IMR-90 (cell line): ENCODE measurements around the gene ALK. TPM values are rescaled to one million over a fixed set of nuclear protein-coding genes. Genes with fewer than 3 reads are reported as not detected.

Experiments used
- ATAC-seq: fragments of 200-7000 bp; cut with Tn5 transposase; 2 replicates; pipeline ENCODE4 v1.9.1; 2020; ENCODE audit warnings: low read depth, mild to moderate bottlenecking, moderate library complexity
- BruUV-seq: library from RNA; stranded (reverse); fragments of 400-500 nt; replicated peaks from 2 replicates; lab custom pipeline; 2021; lab: Mats Ljungman, UMichigan
- CTCF ChIA-PET: fragments of 300-600 bp; formaldehyde crosslinking; extraction: SDS; loops from one replicate; lab custom pipeline; 2021; ENCODE audit warnings: antibody characterized with exemption; lab: Yijun Ruan, JAX
- POLR2A ChIA-PET: fragments of 300-600 bp; sonication (Branson Sonifier 250); formaldehyde crosslinking; loops from one replicate; lab custom pipeline; 2022; ENCODE audit warnings: antibody characterized with exemption; ENCODE audit not compliant: unreplicated experiment; lab: Charles Lee
- DNase-seq: peaks from one replicate; pipeline ENCODE4 v3.0.0; 2013
- H2AFZ ChIP-seq: replicated peaks from 2 replicates; pipeline ENCODE3; 2013; ENCODE audit warnings: low read length, mild to moderate bottlenecking; ENCODE audit not compliant: poor library complexity
- H2AK5ac ChIP-seq: 2 replicates; pipeline ENCODE4 v1.6.1; 2013; ENCODE audit warnings: low read depth, low read length, inconsistent platforms
- H2AK9ac ChIP-seq: replicated peaks from 2 replicates; pipeline ENCODE3; 2013; ENCODE audit warnings: mild to moderate bottlenecking, low read depth, low read length, moderate library complexity; ENCODE audit not compliant: poor library complexity
- H2BK120ac ChIP-seq: 2 replicates; pipeline ENCODE4 v1.6.1; 2013; ENCODE audit warnings: low read depth, low read length, inconsistent platforms
- H2BK15ac ChIP-seq: 3 replicates; pipeline ENCODE4 v1.6.1; 2013; ENCODE audit warnings: low read depth, low read length, inconsistent platforms
- H2BK20ac ChIP-seq: 2 replicates; pipeline ENCODE4 v1.6.1; 2013; ENCODE audit warnings: low read depth, mild to moderate bottlenecking, inconsistent platforms, low read length, moderate library complexity
- H2BK5ac ChIP-seq: 2 replicates; pipeline ENCODE4 v1.6.1; 2013; ENCODE audit warnings: mild to moderate bottlenecking, low read depth, low read length, inconsistent platforms; ENCODE audit not compliant: poor library complexity, severe bottlenecking
- H3K14ac ChIP-seq: replicated peaks from 2 replicates; pipeline ENCODE4 v1.6.1; 2013; ENCODE audit warnings: low read depth, low read length, inconsistent platforms
- H3K18ac ChIP-seq: 2 replicates; pipeline ENCODE4 v1.6.1; 2013; ENCODE audit warnings: low read depth, low read length, control low read depth
- H3K23ac ChIP-seq: 2 replicates; pipeline ENCODE4 v1.6.1; 2013; ENCODE audit warnings: low read depth, low read length, inconsistent platforms
- H3K27ac ChIP-seq: 2 replicates; pipeline ENCODE4 v1.5.1; 2013; ENCODE audit warnings: mild to moderate bottlenecking, control low read depth, low read length; ENCODE audit not compliant: insufficient read depth
- H3K27me3 ChIP-seq: 2 replicates; pipeline ENCODE4 v1.6.1; 2013; ENCODE audit warnings: low read length; ENCODE audit not compliant: control insufficient read depth, insufficient read depth
- H3K36me3 ChIP-seq: 2 replicates; pipeline ENCODE4 v1.6.1; 2013; ENCODE audit warnings: low read length, mixed read lengths; ENCODE audit not compliant: control insufficient read depth, insufficient read depth
- H3K4ac ChIP-seq: 2 replicates; pipeline ENCODE4 v1.6.1; 2013; ENCODE audit warnings: low read depth, low read length, inconsistent platforms
- H3K4me1 ChIP-seq: 2 replicates; pipeline ENCODE4 v1.6.1; 2013; ENCODE audit warnings: low read length, mixed read lengths; ENCODE audit not compliant: control insufficient read depth, insufficient read depth
- H3K4me2 ChIP-seq: 2 replicates; pipeline ENCODE4 v1.6.1; 2013; ENCODE audit warnings: low read depth, mild to moderate bottlenecking, control low read depth, low read length, moderate library complexity
- H3K4me3 ChIP-seq: 2 replicates; pipeline ENCODE4 v1.5.1; 2013; ENCODE audit warnings: low read depth, mild to moderate bottlenecking, control low read depth, low read length, moderate library complexity; ENCODE audit not compliant: insufficient read depth
- H3K56ac ChIP-seq: 2 replicates; pipeline ENCODE4 v1.6.1; 2013; ENCODE audit warnings: low read length, inconsistent platforms; ENCODE audit not compliant: insufficient read depth; ENCODE audit errors: extremely low read depth
- H3K79me1 ChIP-seq, 2 experiments: 2 replicates each; pipeline ENCODE4 v1.6.1; 2013; ENCODE audit warnings: low read length in 2 of 2, inconsistent platforms in 1 of 2, low read depth in 1 of 2
- H3K9ac ChIP-seq: 2 replicates; pipeline ENCODE4 v1.6.1; 2013; ENCODE audit warnings: low read depth, low read length, control low read depth
- H3K9me1 ChIP-seq: 2 replicates; pipeline ENCODE4 v1.6.1; 2013; ENCODE audit warnings: low read length, inconsistent platforms; ENCODE audit not compliant: insufficient read depth
- H3K9me3 ChIP-seq: 2 replicates; pipeline ENCODE4 v1.6.1; 2013; ENCODE audit warnings: low read length; ENCODE audit not compliant: control insufficient read depth, insufficient read depth
- H4K20me1 ChIP-seq: 2 replicates; pipeline ENCODE4 v1.6.1; 2013; ENCODE audit warnings: low read length, inconsistent platforms; ENCODE audit not compliant: insufficient read depth
- H4K5ac ChIP-seq: 2 replicates; pipeline ENCODE4 v1.6.1; 2013; ENCODE audit warnings: mild to moderate bottlenecking, low read depth, low read length, control low read depth
- H4K8ac ChIP-seq, 2 experiments: 2 replicates each; pipeline ENCODE4 v1.6.1; 2013; ENCODE audit warnings: low read depth in 2 of 2, low read length in 2 of 2, control low read depth in 1 of 2, inconsistent platforms in 1 of 2
- H4K91ac ChIP-seq: 2 replicates; pipeline ENCODE4 v1.6.1; 2013; ENCODE audit warnings: low read depth, low read length, inconsistent platforms; ENCODE audit not compliant: insufficient read depth
- BHLHE40 ChIP-seq: fragments of 150-350 bp; IDR thresholded peaks from 2 replicates; pipeline ENCODE4 v1.6.1; 2016; ENCODE audit warnings: mild to moderate bottlenecking, low read depth, low read length
- CEBPB ChIP-seq: IDR thresholded peaks from 2 replicates; pipeline ENCODE4 v1.6.1; 2012; ENCODE audit warnings: low read depth, low read length, improper control_type of control experiment
- CHD1 ChIP-seq: IDR thresholded peaks from 2 replicates; pipeline ENCODE4 v1.6.1; 2012; ENCODE audit warnings: low read depth, low read length, improper control_type of control experiment
- FOS ChIP-seq: fragments of 150-350 bp; IDR thresholded peaks from 2 replicates; pipeline ENCODE4 v1.6.1; 2016; ENCODE audit warnings: low read depth, low read length
- MAFK ChIP-seq: IDR thresholded peaks from 2 replicates; pipeline ENCODE4 v1.6.1; 2012; ENCODE audit warnings: low read depth, low read length, improper control_type of control experiment
- MAZ ChIP-seq: IDR thresholded peaks from 2 replicates; pipeline ENCODE4 v1.6.1; 2012; ENCODE audit warnings: low read depth, mild to moderate bottlenecking, low read length, improper control_type of control experiment, moderate library complexity, borderline replicate concordance
- MXI1 ChIP-seq: IDR thresholded peaks from 2 replicates; pipeline ENCODE4 v1.6.1; 2012; ENCODE audit warnings: low read depth, mild to moderate bottlenecking, low read length, moderate library complexity, borderline replicate concordance
- NFE2L2 ChIP-seq: fragments of 150-350 bp; IDR thresholded peaks from 2 replicates; pipeline ENCODE4 v1.6.1; 2016; ENCODE audit warnings: low read depth, mild to moderate bottlenecking, low read length
- POLR2A ChIP-seq: IDR thresholded peaks from 2 replicates; pipeline ENCODE4 v1.6.1; 2012; ENCODE audit warnings: mild to moderate bottlenecking, low read depth, low read length
- RAD21 ChIP-seq: IDR thresholded peaks from 2 replicates; pipeline ENCODE4 v1.6.1; 2012; ENCODE audit warnings: low read length, improper control_type of control experiment
- RCOR1 ChIP-seq: IDR thresholded peaks from 2 replicates; pipeline ENCODE4 v1.6.1; 2012; ENCODE audit warnings: mild to moderate bottlenecking, low read length, improper control_type of control experiment; ENCODE audit not compliant: insufficient replicate concordance
- RFX5 ChIP-seq: IDR thresholded peaks from 2 replicates; pipeline ENCODE4 v1.8.0; 2012; ENCODE audit warnings: low read depth, mild to moderate bottlenecking, low read length, moderate library complexity
- SMC3 ChIP-seq: fragments of 150-350 bp; IDR thresholded peaks from 2 replicates; pipeline ENCODE4 v1.6.1; 2016; ENCODE audit warnings: low read depth, mild to moderate bottlenecking, antibody characterized with exemption, low read length, moderate library complexity
- USF2 ChIP-seq: fragments of 150-350 bp; IDR thresholded peaks from 2 replicates; pipeline ENCODE4 v1.6.1; 2017; ENCODE audit warnings: mild to moderate bottlenecking, antibody characterized with exemption, low read length, low read depth
- WGBS, 2 experiments: methylation state at CpG; one replicate each; pipeline versions ENCODE4 v1.1.5 to v1.1.7; 2013; ENCODE audit warnings: missing lambda C conversion rate in 2 of 2; ENCODE audit not compliant: insufficient read length in 1 of 2; ENCODE audit errors: extremely low coverage in 2 of 2; 5-methylcytosine and 5-hydroxymethylcytosine counted together
- dilution Hi-C: fragments of 300-500 bp; cut with HindIII; formaldehyde crosslinking; loops from one replicate; pipeline ENCODE4 v1.14.3; 2018; ENCODE audit warnings: low sequenced_read_pairs; ENCODE audit not compliant: unreplicated experiment
- in situ Hi-C: fragments of 300-500 bp; cut with MboI; formaldehyde crosslinking; loops from 3 replicates; pipeline ENCODE4 v1.14.3; 2019; ENCODE audit warnings: low sequenced_read_pairs, inconsistent platforms, mixed read lengths
- intact Hi-C: fragments of 100-400 bp; cut with micrococcal nuclease; formaldehyde crosslinking; loops from 2 replicates; pipeline ENCODE4 v1.10.0; 2022
- polyA plus RNA-seq, 3 experiments: library from polyadenylated mRNA; depleted of rRNA; stranded (reverse); fragments of >200 nt; gene quantifications; 2 replicates each; pipeline ENCODE4 v1.2.3, GENCODE V29; 2012; ENCODE audit warnings: low replicate concordance in 1 of 3
- total RNA-seq: library from RNA; depleted of rRNA; stranded (reverse); fragments of >200 nt; gene quantifications from 2 replicates; pipeline ENCODE4 v1.2.3, GENCODE V29; 2012
- TF ChIP-seq, protein P1 (sequence below): conservative IDR thresholded peaks from 2 replicates; pipeline ENCODE4 v1.5.1; 2012; ENCODE audit warnings: mild to moderate bottlenecking, low read depth, low read length, improper control_type of control experiment
- TF ChIP-seq, protein P2 (sequence below): fragments of 150-350 bp; IDR thresholded peaks from 2 replicates; pipeline ENCODE4 v1.6.1; 2016; ENCODE audit warnings: low read depth, mild to moderate bottlenecking, low read length, moderate library complexity, borderline replicate concordance

ALK gene
- total and polyA plus RNA-seq, 2 of the 4 experiments (the other 2 are of a cell fraction): not detected

DNA sequence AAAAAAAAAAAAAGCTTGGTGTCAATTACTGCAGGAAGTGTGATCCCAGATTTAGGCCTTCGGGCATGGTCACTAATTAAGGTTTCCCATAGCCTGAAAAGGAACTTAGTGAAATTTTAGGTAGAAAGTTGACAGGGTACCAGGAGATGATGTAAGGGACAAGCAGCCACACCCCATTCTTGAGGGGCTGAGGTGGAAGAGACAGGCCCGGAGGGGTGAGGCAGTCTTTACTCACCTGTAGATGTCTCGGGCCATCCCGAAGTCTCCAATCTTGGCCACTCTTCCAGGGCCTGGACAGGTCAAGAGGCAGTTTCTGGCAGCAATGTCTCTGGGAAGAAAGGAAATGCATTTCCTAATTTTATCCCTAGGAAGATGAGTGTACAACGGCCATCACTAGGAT, 711.8 kb downstream of the ALK start:
- no peak overlapping the region for H3K27ac ChIP-seq
- H2BK120ac ChIP-seq: no peak overlapping the region
- no peak for DNase-seq
- no peak overlapping the region for H4K5ac ChIP-seq
- H3K18ac ChIP-seq: no peak overlapping the region
- H3K9me3 ChIP-seq: no peaks in the 10 kb centered on the region
- no peak overlapping the region for H3K4me2 ChIP-seq
- WGBS, 2 experiments: no CpG with 5 or more reads among the region's 5 CpGs
- no peak overlapping the region for H3K4ac ChIP-seq
- no TSS peak for BruUV-seq
- no peaks in the 10 kb centered on the region for H3K79me1 ChIP-seq
- H3K9ac ChIP-seq: no peak overlapping the region
- in situ Hi-C loops: no loop called here
- ATAC-seq: no peak
- ChIA-PET POLR2A (no interaction called here), CTCF (no interaction called here)
- H3K23ac ChIP-seq: no peak overlapping the region
- no peaks in the 10 kb centered on the region for H3K27me3 ChIP-seq
- H3K9me1 ChIP-seq: peaks cover 6% of the 10 kb centered on the region; the same call in 1 of the 2 replicates
- TF ChIP-seq SMC3: no peak
- no peak for TF ChIP-seq POLR2A
- no peak for TF ChIP-seq BHLHE40
- no peak for TF ChIP-seq CHD1
- TF ChIP-seq MXI1: no peak
- TF ChIP-seq MAZ: no peak
- no peak for TF ChIP-seq FOS
- no peak for TF ChIP-seq CEBPB
- no peak for TF ChIP-seq MAFK
- no peak for TF ChIP-seq RCOR1
- no peak for TF ChIP-seq RFX5
- TF ChIP-seq USF2: no peak
- TF ChIP-seq, protein P1, sequence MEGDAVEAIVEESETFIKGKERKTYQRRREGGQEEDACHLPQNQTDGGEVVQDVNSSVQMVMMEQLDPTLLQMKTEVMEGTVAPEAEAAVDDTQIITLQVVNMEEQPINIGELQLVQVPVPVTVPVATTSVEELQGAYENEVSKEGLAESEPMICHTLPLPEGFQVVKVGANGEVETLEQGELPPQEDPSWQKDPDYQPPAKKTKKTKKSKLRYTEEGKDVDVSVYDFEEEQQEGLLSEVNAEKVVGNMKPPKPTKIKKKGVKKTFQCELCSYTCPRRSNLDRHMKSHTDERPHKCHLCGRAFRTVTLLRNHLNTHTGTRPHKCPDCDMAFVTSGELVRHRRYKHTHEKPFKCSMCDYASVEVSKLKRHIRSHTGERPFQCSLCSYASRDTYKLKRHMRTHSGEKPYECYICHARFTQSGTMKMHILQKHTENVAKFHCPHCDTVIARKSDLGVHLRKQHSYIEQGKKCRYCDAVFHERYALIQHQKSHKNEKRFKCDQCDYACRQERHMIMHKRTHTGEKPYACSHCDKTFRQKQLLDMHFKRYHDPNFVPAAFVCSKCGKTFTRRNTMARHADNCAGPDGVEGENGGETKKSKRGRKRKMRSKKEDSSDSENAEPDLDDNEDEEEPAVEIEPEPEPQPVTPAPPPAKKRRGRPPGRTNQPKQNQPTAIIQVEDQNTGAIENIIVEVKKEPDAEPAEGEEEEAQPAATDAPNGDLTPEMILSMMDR: no peak
- TF ChIP-seq RAD21: no peak
- TF ChIP-seq, protein P2, sequence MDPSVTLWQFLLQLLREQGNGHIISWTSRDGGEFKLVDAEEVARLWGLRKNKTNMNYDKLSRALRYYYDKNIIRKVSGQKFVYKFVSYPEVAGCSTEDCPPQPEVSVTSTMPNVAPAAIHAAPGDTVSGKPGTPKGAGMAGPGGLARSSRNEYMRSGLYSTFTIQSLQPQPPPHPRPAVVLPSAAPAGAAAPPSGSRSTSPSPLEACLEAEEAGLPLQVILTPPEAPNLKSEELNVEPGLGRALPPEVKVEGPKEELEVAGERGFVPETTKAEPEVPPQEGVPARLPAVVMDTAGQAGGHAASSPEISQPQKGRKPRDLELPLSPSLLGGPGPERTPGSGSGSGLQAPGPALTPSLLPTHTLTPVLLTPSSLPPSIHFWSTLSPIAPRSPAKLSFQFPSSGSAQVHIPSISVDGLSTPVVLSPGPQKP: no peak
- no peak for TF ChIP-seq NFE2L2
- H3K4me1 ChIP-seq: peaks cover 10% of the 10 kb centered on the region
- H2BK15ac ChIP-seq: no peak overlapping the region
- no peak overlapping the region for H3K4me3 ChIP-seq
- no peaks in the 10 kb centered on the region for H4K20me1 ChIP-seq
- H3K56ac ChIP-seq: no peak overlapping the region
- H4K8ac ChIP-seq: no peak overlapping the region
- no peak overlapping the region for H2BK20ac ChIP-seq
- no peak overlapping the region for H2AK9ac ChIP-seq
- H3K36me3 ChIP-seq: no peaks in the 10 kb centered on the region
- H3K14ac ChIP-seq: no peak overlapping the region
- dilution Hi-C loops: no loop called here
- no peak overlapping the region for H2BK5ac ChIP-seq
- intact Hi-C loops: no loop called here
- no peak overlapping the region for H2AFZ ChIP-seq
- no peak overlapping the region for H4K91ac ChIP-seq
- no peak overlapping the region for H2AK5ac ChIP-seq
